Glutamatergic neuron (in vitro differentiated cells): Measurements from ENCODE around the gene ADGRD1. TPM values are rescaled to one million over a fixed set of nuclear protein-coding genes. Genes with fewer than 3 reads are reported as not detected.
"Not testable (repeated sequence)": the region's sequence is repeated elsewhere in the genome, so short reads cannot be mapped to it uniquely, and the experiment has no call there.

ENCODE experiments used
- DNase-seq: peaks from one replicate; pipeline ENCODE4 v3.0.0; 2022
- H3K27ac Mint-ChIP-seq: one replicate; pipeline ENCODE4 v1.8.0; 2020; ENCODE audit warnings: mild to moderate bottlenecking, mixed read lengths, inconsistent platforms; ENCODE audit not compliant: unreplicated experiment
- H3K27me3 Mint-ChIP-seq: one replicate; pipeline ENCODE4 v1.8.0; 2020; ENCODE audit warnings: mild to moderate bottlenecking, moderate library complexity, mixed read lengths, inconsistent platforms; ENCODE audit not compliant: unreplicated experiment
- H3K36me3 Mint-ChIP-seq: one replicate; pipeline ENCODE4 v1.8.0; 2020; ENCODE audit warnings: mild to moderate bottlenecking, mixed read lengths, inconsistent platforms; ENCODE audit not compliant: unreplicated experiment
- H3K4me1 Mint-ChIP-seq: one replicate; pipeline ENCODE4 v1.8.0; 2020; ENCODE audit warnings: mild to moderate bottlenecking, low read depth, mixed read lengths, inconsistent platforms; ENCODE audit not compliant: unreplicated experiment
- H3K4me3 Mint-ChIP-seq: one replicate; pipeline ENCODE4 v1.8.0; 2020; ENCODE audit warnings: mild to moderate bottlenecking, mixed read lengths, inconsistent platforms; ENCODE audit not compliant: unreplicated experiment
- H3K9me3 Mint-ChIP-seq: one replicate; pipeline ENCODE4 v1.8.0; 2020; ENCODE audit warnings: mild to moderate bottlenecking, moderate library complexity, mixed read lengths, inconsistent platforms; ENCODE audit not compliant: unreplicated experiment
- total RNA-seq: library from RNA; stranded (reverse); fragmentation: NEBNext Ultra II Directional; extraction: Animal tissue kit (Norgen Biotek cat#: 25700); gene quantifications from one replicate; pipeline ENCODE4 v1.2.1, GENCODE V29; 2021; ENCODE audit not compliant: unreplicated experiment
- TF ChIP-seq, protein P1 (sequence below): fragments of 200-600 bp; sonication (generic); IDR thresholded peaks from one replicate; pipeline ENCODE4 v1.5.0; 2021; ENCODE audit not compliant: partially characterized antibody, unreplicated experiment

Gene ADGRD1
- total RNA-seq, 1 donor from 2014 or later: 0.96 TPM

DNA sequence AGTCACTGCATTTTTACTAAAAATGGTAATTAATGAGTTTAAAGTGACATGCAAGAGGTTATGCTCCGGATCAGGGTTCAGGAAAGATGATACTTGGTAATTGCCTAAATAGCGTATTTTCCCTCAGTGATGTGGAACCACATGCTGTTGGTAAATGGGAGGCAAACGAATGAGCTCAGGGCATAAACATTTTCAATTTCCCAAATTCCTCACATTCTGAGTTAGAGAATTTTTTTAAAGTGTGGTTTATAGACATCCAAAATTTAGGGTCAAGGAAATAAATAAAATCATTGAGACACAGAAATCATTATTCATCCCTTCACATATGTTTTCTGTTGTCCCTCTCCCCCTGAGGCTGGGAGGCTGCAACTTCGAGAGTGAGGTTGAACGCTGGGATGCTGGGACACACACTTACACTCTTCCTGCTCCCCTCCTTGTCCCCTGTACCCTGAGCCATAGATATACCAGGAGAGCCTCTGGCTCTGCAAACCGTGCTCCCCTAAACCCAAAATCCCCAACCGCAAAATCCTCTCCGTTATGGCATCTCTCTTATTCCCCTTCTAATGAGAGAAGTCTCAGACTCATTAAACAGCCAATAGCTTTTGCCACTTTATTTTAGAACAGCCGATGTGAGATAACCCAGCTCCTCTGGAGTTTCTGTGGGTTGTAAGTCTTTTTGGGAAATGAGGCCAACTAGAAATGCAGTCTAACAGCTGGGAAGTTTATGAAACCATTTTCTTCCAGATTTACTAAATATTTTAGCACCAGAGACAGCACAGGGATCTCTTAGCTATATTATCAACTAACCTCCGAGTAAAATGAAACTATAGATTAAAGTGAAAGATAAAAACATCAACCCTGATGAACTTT is 21.4 kb upstream of the ADGRD1 start:
- TF ChIP-seq, protein P1, sequence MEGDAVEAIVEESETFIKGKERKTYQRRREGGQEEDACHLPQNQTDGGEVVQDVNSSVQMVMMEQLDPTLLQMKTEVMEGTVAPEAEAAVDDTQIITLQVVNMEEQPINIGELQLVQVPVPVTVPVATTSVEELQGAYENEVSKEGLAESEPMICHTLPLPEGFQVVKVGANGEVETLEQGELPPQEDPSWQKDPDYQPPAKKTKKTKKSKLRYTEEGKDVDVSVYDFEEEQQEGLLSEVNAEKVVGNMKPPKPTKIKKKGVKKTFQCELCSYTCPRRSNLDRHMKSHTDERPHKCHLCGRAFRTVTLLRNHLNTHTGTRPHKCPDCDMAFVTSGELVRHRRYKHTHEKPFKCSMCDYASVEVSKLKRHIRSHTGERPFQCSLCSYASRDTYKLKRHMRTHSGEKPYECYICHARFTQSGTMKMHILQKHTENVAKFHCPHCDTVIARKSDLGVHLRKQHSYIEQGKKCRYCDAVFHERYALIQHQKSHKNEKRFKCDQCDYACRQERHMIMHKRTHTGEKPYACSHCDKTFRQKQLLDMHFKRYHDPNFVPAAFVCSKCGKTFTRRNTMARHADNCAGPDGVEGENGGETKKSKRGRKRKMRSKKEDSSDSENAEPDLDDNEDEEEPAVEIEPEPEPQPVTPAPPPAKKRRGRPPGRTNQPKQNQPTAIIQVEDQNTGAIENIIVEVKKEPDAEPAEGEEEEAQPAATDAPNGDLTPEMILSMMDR: no peak
- Mint-ChIP-seq H3K4me3 (no peak overlapping the region), H3K27ac (no peak overlapping the region), H3K9me3 (peaks cover 4% of the 10 kb centered on the region), H3K36me3 (peaks cover 17% of the 10 kb centered on the region), H3K27me3 (no peaks in the 10 kb centered on the region), H3K4me1 (no peaks in the 10 kb centered on the region)
- DNase-seq: no peak

GRCh38 chr12:130933269-130933995 is 20.3 kb upstream of the ADGRD1 start:
- Mint-ChIP-seq H3K27ac (no peak overlapping the region), H3K4me1 (no peaks in the 10 kb centered on the region), H3K4me3 (no peak overlapping the region), H3K9me3 (peaks cover 4% of the 10 kb centered on the region), H3K27me3 (no peaks in the 10 kb centered on the region), H3K36me3 (peaks cover 18% of the 10 kb centered on the region)
- DNase-seq: no peak
- TF ChIP-seq, protein P1: no peak

DNA sequence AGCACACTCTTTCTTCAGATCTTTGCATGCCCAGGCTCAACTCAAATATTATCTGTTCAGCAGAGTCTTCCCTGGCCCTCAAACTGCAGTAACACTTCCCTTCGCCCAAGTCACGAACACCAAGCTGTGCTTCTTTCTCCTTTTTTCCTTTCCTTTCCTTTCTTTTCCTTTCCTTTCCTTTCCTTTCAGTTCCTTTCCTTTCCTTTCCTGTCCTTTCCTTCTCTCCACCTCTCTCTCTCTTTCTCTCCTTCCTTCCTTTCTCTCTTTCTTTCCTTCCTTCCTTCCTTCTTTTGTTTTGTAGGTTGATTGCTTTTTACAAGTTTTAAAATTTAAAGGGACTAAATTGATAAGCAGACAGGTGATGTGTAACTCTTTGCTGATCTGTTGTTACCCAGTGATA is 19.0 kb upstream of the ADGRD1 start:
- Mint-ChIP-seq H3K4me1 (no peaks in the 10 kb centered on the region), H3K27me3 (no peaks in the 10 kb centered on the region), H3K9me3 (peaks cover 4% of the 10 kb centered on the region), H3K27ac (no peak overlapping the region), H3K36me3 (peaks cover 21% of the 10 kb centered on the region), H3K4me3 (no peak overlapping the region)
- TF ChIP-seq, protein P1: no peak
- DNase-seq: no peak

DNA sequence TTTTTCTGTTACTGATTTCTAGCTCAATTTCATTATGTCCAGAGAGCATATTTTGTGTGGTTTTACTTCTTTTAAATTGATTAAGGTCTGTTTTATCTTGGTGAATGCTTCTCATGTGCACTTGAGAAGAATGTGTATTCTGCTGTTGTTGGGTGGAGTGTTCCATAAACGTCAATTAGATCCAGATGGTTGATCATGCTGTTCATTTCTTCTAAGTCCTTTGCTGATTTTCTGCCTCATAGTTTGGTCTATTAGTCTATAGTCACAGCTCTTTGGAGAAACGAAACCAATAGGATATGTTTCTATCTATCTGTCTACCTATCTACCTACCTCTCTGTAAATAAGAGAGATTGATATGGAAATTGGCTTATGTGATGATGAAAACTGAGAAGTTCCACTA is 17.1 kb upstream of the ADGRD1 start:
- DNase-seq: no peak
- TF ChIP-seq, protein P1: no peak
- Mint-ChIP-seq H3K27ac (no peak overlapping the region), H3K9me3 (peaks cover 4% of the 10 kb centered on the region), H3K4me1 (no peaks in the 10 kb centered on the region), H3K36me3 (peaks cover 25% of the 10 kb centered on the region), H3K27me3 (no peaks in the 10 kb centered on the region), H3K4me3 (no peak overlapping the region)

- Mint-ChIP-seq H3K27ac (no peak overlapping the region), H3K9me3 (peaks cover 4% of the 10 kb centered on the region)
- TF ChIP-seq, protein P1: no peak
Observed at GRCh38 chr12:130937063-130937462, 16.6 kb upstream of the ADGRD1 start.

DNA sequence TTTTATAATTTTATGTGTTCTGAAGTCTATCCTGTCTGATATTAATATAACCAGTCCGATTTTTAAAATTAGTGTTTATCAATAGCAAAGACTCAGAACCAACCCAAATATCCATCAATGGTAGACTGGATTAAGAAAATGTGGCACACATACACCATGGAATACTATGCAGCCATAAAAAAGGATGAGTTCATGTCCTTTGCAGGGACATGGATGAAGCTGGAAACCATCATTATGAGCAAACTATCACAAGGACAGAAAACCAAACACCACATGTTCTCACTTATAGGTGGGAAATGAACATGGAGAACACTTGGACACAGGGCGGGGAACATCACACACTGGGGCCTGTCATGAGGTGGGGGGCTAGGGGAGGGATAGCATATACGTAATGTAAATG is 16.2 kb upstream of the ADGRD1 start:
- not testable (repeated sequence) for H3K4me1 Mint-ChIP-seq, H3K4me3 Mint-ChIP-seq, H3K27me3 Mint-ChIP-seq, DNase-seq, H3K27ac Mint-ChIP-seq, H3K9me3 Mint-ChIP-seq
- peaks cover 25% of the 10 kb centered on the region for H3K36me3 Mint-ChIP-seq

More at GRCh38 chr12:130937063-130937462, 16.6 kb upstream of the ADGRD1 start:
- H3K36me3 Mint-ChIP-seq: peaks cover 25% of the 10 kb centered on the region
- H3K4me1 Mint-ChIP-seq: no peaks in the 10 kb centered on the region
- H3K27me3 Mint-ChIP-seq: no peaks in the 10 kb centered on the region
- no peak overlapping the region for H3K4me3 Mint-ChIP-seq
- no peak for DNase-seq
